Vagina (tissue), 2 donors: ENCODE measurements around the gene LCE1E.

Experiments
- POLR2A ChIP-seq, 2 donors: fragments of 450-650 bp; IDR thresholded peaks; one replicate each; pipeline ENCODE4 v1.6.1; 2017; ENCODE audit warnings: antibody characterized with exemption in 2 of 2, mild to moderate bottlenecking in 2 of 2, moderate library complexity in 2 of 2
- POLR2AphosphoS5 ChIP-seq, 2 donors: sonication (generic); formaldehyde crosslinking; IDR thresholded peaks; one replicate each; pipeline ENCODE4 v1.9.0; 2017; ENCODE audit warnings: antibody characterized with exemption in 2 of 2, mild to moderate bottlenecking in 2 of 2, low read depth in 1 of 2; ENCODE audit not compliant: insufficient read depth in 1 of 2
- TF ChIP-seq, protein P1 (sequence below), 3 experiments: fragments of 450-650 bp in 2 of 3; fragments of 200-600 bp in 1 of 3; sonication (generic) in 1 of 3; IDR thresholded peaks; one replicate each; pipeline ENCODE4 v1.5.1; 2017 to 2019; ENCODE audit warnings: antibody characterized with exemption in 3 of 3, mild to moderate bottlenecking in 2 of 3, moderate library complexity in 2 of 3

DNA sequence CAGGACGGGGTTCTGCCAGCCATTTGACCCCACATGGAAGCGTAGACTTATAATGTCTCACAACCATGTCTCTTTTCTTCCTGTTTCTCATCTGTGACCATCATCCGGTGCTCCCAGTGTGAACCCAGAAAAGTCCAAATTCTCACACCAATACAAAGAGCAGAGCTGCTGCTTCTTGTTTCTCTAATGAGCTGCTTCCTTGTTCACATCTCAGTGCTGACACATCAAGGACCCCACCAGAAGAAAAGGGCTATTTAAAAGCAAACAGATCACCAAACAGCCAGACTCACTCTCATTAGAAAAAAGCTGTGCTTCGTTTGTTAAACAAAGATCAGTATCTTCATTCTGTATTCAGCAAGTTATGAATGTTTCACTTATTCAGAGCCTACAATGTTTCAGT is 9.6 kb downstream of the LCE1E start:
- TF ChIP-seq, protein P1, sequence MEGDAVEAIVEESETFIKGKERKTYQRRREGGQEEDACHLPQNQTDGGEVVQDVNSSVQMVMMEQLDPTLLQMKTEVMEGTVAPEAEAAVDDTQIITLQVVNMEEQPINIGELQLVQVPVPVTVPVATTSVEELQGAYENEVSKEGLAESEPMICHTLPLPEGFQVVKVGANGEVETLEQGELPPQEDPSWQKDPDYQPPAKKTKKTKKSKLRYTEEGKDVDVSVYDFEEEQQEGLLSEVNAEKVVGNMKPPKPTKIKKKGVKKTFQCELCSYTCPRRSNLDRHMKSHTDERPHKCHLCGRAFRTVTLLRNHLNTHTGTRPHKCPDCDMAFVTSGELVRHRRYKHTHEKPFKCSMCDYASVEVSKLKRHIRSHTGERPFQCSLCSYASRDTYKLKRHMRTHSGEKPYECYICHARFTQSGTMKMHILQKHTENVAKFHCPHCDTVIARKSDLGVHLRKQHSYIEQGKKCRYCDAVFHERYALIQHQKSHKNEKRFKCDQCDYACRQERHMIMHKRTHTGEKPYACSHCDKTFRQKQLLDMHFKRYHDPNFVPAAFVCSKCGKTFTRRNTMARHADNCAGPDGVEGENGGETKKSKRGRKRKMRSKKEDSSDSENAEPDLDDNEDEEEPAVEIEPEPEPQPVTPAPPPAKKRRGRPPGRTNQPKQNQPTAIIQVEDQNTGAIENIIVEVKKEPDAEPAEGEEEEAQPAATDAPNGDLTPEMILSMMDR (IDR thresholded peaks at IDR 0.05): no peak
- TF ChIP-seq POLR2A (IDR thresholded peaks at IDR 0.05) (no peak), POLR2AphosphoS5 (IDR thresholded peaks at IDR 0.05; ENCODE audit: insufficient read depth in 1 of 2, low read depth in 1 of 2) (no peak)
